ENCODE data around the gene TUBGCP6.

DNA sequence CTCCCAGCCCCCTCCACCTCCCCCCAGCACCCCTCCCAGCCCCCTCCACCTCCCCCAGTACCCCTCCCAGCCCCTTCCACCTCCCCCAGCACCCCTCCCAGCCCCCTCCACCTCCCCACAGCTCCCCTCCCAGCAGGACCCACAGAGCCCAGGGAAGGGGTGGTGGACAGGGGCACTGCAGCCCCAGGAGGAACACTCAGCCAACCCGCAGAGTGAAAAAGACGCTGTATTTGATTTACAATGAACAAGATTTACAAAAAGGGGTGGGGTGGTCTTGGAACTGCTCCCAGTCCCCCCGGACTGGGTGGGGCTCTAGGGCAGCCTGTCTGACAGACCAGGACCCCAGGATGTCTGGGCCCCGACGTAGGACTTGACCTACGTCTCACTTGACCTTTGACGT is 29.9 kb upstream of the TUBGCP6 start:
- TF ChIP-seq, protein P1, sequence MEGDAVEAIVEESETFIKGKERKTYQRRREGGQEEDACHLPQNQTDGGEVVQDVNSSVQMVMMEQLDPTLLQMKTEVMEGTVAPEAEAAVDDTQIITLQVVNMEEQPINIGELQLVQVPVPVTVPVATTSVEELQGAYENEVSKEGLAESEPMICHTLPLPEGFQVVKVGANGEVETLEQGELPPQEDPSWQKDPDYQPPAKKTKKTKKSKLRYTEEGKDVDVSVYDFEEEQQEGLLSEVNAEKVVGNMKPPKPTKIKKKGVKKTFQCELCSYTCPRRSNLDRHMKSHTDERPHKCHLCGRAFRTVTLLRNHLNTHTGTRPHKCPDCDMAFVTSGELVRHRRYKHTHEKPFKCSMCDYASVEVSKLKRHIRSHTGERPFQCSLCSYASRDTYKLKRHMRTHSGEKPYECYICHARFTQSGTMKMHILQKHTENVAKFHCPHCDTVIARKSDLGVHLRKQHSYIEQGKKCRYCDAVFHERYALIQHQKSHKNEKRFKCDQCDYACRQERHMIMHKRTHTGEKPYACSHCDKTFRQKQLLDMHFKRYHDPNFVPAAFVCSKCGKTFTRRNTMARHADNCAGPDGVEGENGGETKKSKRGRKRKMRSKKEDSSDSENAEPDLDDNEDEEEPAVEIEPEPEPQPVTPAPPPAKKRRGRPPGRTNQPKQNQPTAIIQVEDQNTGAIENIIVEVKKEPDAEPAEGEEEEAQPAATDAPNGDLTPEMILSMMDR (IDR thresholded peaks at IDR 0.05; ENCODE audit: poor library complexity, severe bottlenecking) = no peak
- TF ChIP-seq RAD21 (conservative IDR thresholded peaks at IDR 0.05) = no peak
- TF ChIP-seq SMC3 (conservative IDR thresholded peaks at IDR 0.05; ENCODE audit: poor library complexity) = no peak
- no peak for TF ChIP-seq EZH2 (IDR thresholded peaks at IDR 0.05; ENCODE audit: borderline replicate concordance, insufficient read depth, low read length, poor library complexity, severe bottlenecking)
- TF ChIP-seq TAF1 (IDR thresholded peaks at IDR 0.05; ENCODE audit: low read depth) = no peak
- no peak for TF ChIP-seq POLR2AphosphoS5 (IDR thresholded peaks at IDR 0.05)
- TF ChIP-seq, protein P2, sequence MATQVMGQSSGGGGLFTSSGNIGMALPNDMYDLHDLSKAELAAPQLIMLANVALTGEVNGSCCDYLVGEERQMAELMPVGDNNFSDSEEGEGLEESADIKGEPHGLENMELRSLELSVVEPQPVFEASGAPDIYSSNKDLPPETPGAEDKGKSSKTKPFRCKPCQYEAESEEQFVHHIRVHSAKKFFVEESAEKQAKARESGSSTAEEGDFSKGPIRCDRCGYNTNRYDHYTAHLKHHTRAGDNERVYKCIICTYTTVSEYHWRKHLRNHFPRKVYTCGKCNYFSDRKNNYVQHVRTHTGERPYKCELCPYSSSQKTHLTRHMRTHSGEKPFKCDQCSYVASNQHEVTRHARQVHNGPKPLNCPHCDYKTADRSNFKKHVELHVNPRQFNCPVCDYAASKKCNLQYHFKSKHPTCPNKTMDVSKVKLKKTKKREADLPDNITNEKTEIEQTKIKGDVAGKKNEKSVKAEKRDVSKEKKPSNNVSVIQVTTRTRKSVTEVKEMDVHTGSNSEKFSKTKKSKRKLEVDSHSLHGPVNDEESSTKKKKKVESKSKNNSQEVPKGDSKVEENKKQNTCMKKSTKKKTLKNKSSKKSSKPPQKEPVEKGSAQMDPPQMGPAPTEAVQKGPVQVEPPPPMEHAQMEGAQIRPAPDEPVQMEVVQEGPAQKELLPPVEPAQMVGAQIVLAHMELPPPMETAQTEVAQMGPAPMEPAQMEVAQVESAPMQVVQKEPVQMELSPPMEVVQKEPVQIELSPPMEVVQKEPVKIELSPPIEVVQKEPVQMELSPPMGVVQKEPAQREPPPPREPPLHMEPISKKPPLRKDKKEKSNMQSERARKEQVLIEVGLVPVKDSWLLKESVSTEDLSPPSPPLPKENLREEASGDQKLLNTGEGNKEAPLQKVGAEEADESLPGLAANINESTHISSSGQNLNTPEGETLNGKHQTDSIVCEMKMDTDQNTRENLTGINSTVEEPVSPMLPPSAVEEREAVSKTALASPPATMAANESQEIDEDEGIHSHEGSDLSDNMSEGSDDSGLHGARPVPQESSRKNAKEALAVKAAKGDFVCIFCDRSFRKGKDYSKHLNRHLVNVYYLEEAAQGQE (IDR thresholded peaks at IDR 0.05; ENCODE audit: borderline replicate concordance) = no peak

All from neural cell (in vitro differentiated cells).